Fibroblast of lung (primary cell): ENCODE measurements around the gene SRD5A1.

Experiments
- CTCF ChIP-seq, 2 donors: IDR thresholded peaks in 1 of 2; conservative IDR thresholded peaks in 1 of 2; 1 replicate in 1 of 2; 2 replicates in 1 of 2; pipeline ENCODE4 v1.5.1; 2011 to 2012; ENCODE audit warnings: low read length in 2 of 2, control low read depth in 1 of 2, inconsistent platforms in 1 of 2, low read depth in 1 of 2, mild to moderate bottlenecking in 1 of 2
- EZH2 ChIP-seq: IDR thresholded peaks from 2 replicates; pipeline ENCODE4 v1.5.1; 2012; ENCODE audit warnings: low read length, control low read depth, mild to moderate bottlenecking; ENCODE audit errors: missing control alignments

- no peak for TF ChIP-seq CTCF (conservative IDR thresholded peaks at IDR 0.05 in 1 of 2, IDR thresholded peaks at IDR 0.05 in 1 of 2; ENCODE audit: low read depth in 1 of 2, low read length in 2 of 2)
- TF ChIP-seq EZH2, result no peak
These were observed 46.1 kb upstream of the SRD5A1 start for GRCh38 chr5:6587171-6587570.
